NCI-H146 (cell line): ENCODE results near the gene PRKACA.

Experiments
- DNase-seq: peaks from one replicate; lab custom pipeline; 2025; lab: John Stamatoyannopoulos, UW

Gene PRKACA

GRCh38 chr19:14091813-14092462 is 25.6 kb downstream of the PRKACA start:
- DNase-seq, result no peak

GRCh38 chr19:14091081-14091812 is 26.3 kb downstream of the PRKACA start:
- peak; percentile 93 for DNase-seq

- DNase-seq, result peak; percentile 93
Observed at GRCh38 chr19:14090509-14091080, 27.0 kb downstream of the PRKACA start, which contains the start of gene SAMD1. Gene SAMD1 (minus strand): TSS chr19:14090751.

- DNase-seq, result peak; percentile 71
Observed at GRCh38 chr19:14089662-14090508, 27.7 kb downstream of the PRKACA start.

GRCh38 chr19:14089412-14089661 is 28.2 kb downstream of the PRKACA start:
- no peak for DNase-seq

GRCh38 chr19:14088634-14089411 is 28.7 kb downstream of the PRKACA start:
- no peak for DNase-seq

- DNase-seq, result no peak
Observed at GRCh38 chr19:14086098-14086497, 31.5 kb downstream of the PRKACA start.

- no peak for DNase-seq
Observed at GRCh38 chr19:14085309-14085995, 32.1 kb downstream of the PRKACA start, which contains the start of gene C19orf67. Gene C19orf67 (minus strand): TSS chr19:14085783. CDS start chr19:14085627, 156 bp downstream.

- no peak for DNase-seq
Observed at GRCh38 chr19:14082675-14082960, 34.9 kb downstream of the PRKACA start.

- peak; percentile 72 for DNase-seq
Observed at GRCh38 chr19:14081797-14082674, 35.5 kb downstream of the PRKACA start.

GRCh38 chr19:14080887-14081796 is 36.4 kb downstream of the PRKACA start:
- DNase-seq, result peak; percentile 100

GRCh38 chr19:14078411-14078810 is 39.2 kb downstream of the PRKACA start:
- no peak for DNase-seq

GRCh38 chr19:14073925-14074838 is 43.4 kb downstream of the PRKACA start:
- DNase-seq, result peak; percentile 58

GRCh38 chr19:14073261-14073924 is 44.2 kb downstream of the PRKACA start:
- DNase-seq, result peak; percentile 79

- DNase-seq, result peak; percentile 90
Observed at GRCh38 chr19:14072535-14073260, 44.9 kb downstream of the PRKACA start, which contains the start of gene MISP3. Gene MISP3 (plus strand): TSS chr19:14072786. CDS start chr19:14073310, 524 bp downstream.

- DNase-seq, result no peak
Observed at GRCh38 chr19:14070268-14071050, 47.1 kb downstream of the PRKACA start.
